ENCODE measurements around the gene FTO.

DNA sequence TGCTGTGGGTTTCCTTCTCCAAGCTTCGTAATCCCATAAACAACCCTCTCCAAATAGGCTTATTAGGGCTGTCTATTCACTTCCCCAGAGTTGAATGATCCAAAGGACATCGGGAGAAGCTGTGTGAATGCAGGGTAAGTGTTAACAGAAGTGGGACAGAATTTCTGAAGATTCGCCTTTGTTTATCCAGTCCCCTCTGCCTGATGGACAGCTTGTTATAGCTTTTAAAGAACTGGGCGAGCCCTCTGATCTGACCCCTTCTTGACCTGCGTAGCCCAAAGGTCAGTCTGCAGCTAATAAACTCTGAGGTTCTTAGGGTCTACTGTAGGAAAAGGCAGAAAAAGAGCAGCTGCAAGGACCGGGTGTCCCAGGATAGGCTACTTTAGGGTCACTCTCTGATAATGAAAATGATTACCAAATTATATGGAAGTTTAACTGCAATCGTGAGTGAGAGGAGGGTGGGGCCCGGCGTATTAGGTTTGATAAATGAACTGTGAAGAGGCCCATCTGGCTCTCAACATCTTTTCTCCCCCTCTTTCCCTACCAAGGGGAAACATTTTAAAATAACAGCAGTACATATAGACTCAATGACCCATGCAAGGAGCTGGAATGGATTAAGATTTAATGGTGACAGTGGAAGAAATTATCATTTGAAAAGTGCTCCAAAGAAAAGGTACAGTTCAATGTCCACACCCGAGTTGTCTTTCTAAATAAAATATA, 233.4 kb downstream of the FTO start:
- TF ChIP-seq POLR2AphosphoS5 (IDR thresholded peaks at IDR 0.05; ENCODE audit: low read depth, low read length) = no peak
- no peak for TF ChIP-seq SIN3A (IDR thresholded peaks at IDR 0.05; ENCODE audit: borderline replicate concordance, insufficient read depth, low read length)
- no peak for TF ChIP-seq TAF1 (IDR thresholded peaks at IDR 0.05; ENCODE audit: borderline replicate concordance, insufficient read depth, low read length)

Data from PFSK-1 (cell line).